ENCODE results near the gene GOSR1.
"Not testable (repeated sequence)": the region's sequence is repeated elsewhere in the genome, so short reads cannot be mapped to it uniquely, and the experiment has no call there.

GOSR1 gene

GRCh38 chr17:30552994-30553566, 75.9 kb downstream of the GOSR1 start:
- no peak overlapping the region for H3K4me3 ChIP-seq (ENCODE audit: low read depth, low read length)
- TF ChIP-seq CTCF (conservative IDR thresholded peaks at IDR 0.05; ENCODE audit: low read depth, low read length): no peak
- no peak for DNase-seq (ENCODE audit: low read depth)

DNA sequence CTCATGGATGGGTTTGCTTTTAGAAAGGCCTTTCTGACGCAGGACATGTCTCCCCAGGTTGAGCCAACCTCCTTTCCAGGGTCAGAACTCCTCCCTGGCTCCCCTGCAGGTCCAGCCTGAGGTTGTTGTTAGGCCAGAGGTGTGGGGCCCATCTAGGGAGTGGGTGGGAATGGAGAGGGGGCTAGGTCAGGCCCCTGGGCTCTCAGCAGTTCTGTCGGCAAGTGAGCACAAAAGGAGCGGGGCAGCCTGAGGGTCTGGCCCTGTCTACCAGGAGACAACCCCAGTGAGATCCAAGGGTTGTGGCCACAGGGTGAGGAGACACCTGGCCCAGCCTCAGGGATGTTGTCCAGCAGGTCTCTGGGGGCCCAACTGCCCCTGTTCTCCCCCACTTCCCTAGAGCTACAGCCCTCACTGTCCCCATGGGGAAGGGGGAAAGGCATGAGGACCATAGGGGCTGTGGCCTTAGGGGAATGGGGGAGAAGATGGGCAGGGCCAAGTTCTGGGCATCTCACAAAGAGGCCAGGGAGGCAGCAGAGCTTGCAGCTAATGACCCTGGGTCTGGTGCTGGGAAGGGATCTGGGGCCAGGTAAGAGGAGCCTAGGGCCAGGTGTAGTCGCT, 76.7 kb downstream of the GOSR1 start:
- not testable (repeated sequence) for DNase-seq (ENCODE audit: low read depth); H3K4me3 ChIP-seq (ENCODE audit: low read depth, low read length)

GRCh38 chr17:30554839-30555751, 77.9 kb downstream of the GOSR1 start:
- no peak overlapping the region for H3K4me3 ChIP-seq (ENCODE audit: low read depth, low read length)
- DNase-seq (ENCODE audit: low read depth): peak; percentile 22
- TF ChIP-seq CTCF (conservative IDR thresholded peaks at IDR 0.05; ENCODE audit: low read depth, low read length): peak; percentile 33

DNA sequence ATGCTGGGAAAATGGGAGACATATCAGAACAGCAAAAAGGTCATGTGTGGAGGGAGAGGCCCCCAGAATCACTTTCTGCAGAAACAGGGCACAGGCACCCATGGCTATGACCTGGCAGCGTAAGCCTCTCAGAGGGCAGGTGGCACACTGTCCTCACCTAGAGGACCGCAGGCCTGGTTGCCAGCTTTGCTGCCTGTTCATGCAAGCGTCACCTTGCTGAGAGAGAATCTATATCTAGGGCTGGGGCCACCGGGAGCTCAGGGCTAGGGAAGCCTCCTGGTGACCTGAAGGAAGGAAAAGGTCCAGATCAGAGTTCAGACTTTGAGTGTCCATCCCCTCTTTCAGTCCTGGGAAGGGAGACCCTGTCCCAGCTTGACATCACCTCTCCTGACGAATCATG, 78.7 kb downstream of the GOSR1 start:
- TF ChIP-seq CTCF (conservative IDR thresholded peaks at IDR 0.05; ENCODE audit: low read depth, low read length): no peak
- no peak for DNase-seq (ENCODE audit: low read depth)
- no peak overlapping the region for H3K4me3 ChIP-seq (ENCODE audit: low read depth, low read length)

GRCh38 chr17:30556374-30557332, 79.4 kb downstream of the GOSR1 start:
- no peak overlapping the region for H3K4me3 ChIP-seq (ENCODE audit: low read depth, low read length)
- no peak for DNase-seq (ENCODE audit: low read depth)
- TF ChIP-seq CTCF (conservative IDR thresholded peaks at IDR 0.05; ENCODE audit: low read depth, low read length): no peak

- no peak overlapping the region for H3K4me3 ChIP-seq (ENCODE audit: low read depth, low read length)
- no peak for TF ChIP-seq CTCF (conservative IDR thresholded peaks at IDR 0.05; ENCODE audit: low read depth, low read length)
Measured at GRCh38 chr17:30557916-30558685, 80.9 kb downstream of the GOSR1 start.

More at GRCh38 chr17:30557916-30558685, 80.9 kb downstream of the GOSR1 start:
- peak; percentile 49 for DNase-seq (ENCODE audit: low read depth)

Data from choroid plexus epithelial cell (primary cell).